Cortex of kidney (tissue), 1 donor: ENCODE measurements around the gene RPL35.

ENCODE experiments used
- DNase-seq: peaks from one replicate; lab custom pipeline; 2025; lab: John Stamatoyannopoulos, UW

Gene RPL35

DNA sequence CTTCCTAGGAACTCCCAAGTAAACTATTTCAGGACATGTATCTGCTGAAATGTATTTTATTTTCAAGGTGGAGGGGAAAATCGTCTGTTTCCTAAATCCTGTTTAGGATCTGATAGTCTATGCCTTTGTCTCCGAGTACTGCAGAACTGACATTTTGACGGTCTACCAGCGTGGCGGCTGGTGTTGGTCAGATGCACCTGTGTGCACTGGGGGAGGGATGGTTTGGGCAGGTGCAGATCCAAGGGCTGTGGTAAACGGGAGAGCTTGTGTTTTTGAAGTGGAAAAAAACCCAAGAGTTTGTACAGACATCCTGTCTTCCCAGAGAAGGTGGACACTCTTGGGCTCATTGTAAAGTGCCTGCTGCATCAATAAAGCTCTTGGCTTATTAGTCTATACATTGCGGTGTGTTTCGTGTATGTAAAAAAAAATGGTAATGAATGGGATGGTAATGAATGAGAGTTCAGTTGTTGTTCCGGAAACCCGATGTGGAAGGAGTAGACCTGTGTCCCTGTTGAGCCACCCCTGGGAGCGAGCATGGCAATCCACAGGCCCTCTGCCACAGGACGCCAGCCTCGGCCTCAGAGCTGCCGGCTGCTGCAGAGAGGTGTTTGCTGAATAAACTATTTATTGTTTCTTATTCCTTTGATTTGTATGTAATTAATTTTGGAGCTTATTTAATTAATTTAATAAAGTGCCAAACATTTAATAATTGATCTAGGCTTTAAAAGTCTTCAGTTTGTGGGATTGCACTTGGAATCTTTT, 15.4 kb upstream of the RPL35 start:
- DNase-seq: no peak

DNA sequence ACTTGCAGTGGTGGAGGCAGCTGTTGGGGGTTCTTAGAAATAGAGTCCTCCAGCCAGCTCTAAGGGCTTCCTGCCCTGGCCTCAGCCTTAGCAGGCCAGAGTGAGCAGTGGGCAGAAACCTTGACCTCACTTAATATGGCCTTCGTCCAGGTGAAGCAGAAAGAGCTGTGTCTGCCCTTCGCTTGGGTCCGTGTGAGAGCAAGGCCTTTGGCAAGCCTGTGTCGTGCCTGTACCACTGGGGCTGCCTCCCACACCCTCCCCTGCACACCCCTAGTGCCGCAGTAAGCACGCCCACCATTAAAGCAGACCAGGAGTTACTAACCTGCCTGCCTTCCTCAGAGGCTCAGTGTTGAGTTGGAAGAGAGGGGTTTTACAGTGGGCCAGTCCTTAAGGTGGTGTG, 13.7 kb upstream of the RPL35 start:
- DNase-seq: no peak

GRCh38 chr9:124873664-124874063, 11.9 kb upstream of the RPL35 start:
- no peak for DNase-seq

- DNase-seq: no peak
Observed at GRCh38 chr9:124871156-124871561, 9.4 kb upstream of the RPL35 start.

GRCh38 chr9:124870723-124871122, 9.0 kb upstream of the RPL35 start:
- DNase-seq: no peak

- no peak for DNase-seq
Observed at GRCh38 chr9:124869986-124870560, 8.3 kb upstream of the RPL35 start.

- DNase-seq: no peak
Observed at GRCh38 chr9:124869466-124869985, 7.8 kb upstream of the RPL35 start.

GRCh38 chr9:124868511-124869465, 7.0 kb upstream of the RPL35 start:
- peak; percentile 56 for DNase-seq

GRCh38 chr9:124863371-124863871, 1.7 kb upstream of the RPL35 start:
- DNase-seq: no peak

GRCh38 chr9:124860582-124861341, 995 bp downstream of the RPL35 start:
- DNase-seq: no peak

DNA sequence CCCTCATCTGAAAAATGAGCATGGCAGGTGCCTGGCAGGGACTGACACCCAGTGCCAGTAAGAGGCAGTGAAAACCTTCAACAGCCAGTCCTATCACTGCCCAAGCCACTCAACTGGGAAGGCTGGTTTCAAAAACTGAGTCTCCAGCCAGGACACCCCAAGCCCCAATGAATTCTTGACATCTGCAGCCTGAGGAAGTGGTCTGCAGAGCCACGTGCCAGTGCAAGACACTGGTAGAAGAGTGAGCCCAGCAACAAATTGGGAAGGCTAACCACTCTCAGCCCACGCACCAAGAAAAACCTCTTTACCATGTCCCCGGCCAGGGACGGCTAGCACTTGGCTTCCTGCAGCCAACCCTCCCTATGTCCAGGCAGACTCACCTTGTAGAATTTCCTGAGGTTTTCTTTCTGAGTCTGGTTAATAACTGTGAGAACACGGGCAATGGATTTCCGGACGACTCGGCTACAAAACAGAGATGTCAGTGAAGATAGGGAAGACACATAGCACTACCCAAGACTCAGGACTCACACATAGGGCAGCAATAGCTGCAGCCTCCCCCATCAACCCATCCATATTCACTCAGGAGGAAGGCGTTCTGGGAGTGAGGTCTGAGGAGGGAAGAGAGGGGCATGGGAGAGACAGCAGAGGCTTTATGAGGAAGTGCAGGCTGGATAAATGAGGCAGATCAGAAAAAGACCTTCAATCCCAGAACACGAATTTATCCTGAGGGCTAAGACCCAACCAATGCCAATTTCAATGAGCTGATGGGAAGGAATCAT, 1.8 kb downstream of the RPL35 start:
- no peak for DNase-seq

- no peak for DNase-seq
Observed at GRCh38 chr9:124858330-124859046, 3.3 kb downstream of the RPL35 start.

DNA sequence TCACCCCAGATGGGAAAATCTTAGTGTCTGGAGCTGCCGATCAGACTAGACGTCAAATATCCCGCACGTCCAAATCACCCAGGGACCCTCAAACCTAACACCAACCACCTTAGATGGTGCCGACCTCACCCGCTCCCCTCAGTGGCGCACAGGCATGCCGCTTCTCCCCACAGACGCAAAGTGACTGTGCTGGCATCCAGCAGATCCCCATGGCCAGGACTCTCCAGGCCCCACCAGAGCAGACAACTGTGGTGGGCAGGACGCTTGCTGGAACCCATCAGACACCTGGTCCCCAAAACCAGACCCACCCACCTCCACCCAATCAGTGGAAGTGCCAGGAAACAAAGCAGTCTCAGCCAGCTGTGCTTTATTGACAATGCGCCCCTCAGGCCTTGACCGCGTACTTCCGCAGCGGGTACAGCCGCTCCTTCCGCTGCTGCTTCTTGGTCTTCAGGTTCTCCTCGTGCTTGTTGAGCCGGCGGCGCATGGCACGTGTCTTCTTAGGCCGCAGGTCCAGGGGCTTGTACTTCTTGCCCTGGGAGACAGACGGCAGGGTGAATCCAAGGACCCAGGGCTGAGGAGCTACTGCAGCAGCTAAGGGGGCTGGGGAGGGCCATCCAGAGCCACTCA, 4.1 kb downstream of the RPL35 start:
- DNase-seq: no peak

GRCh38 chr9:124855944-124856765, 5.6 kb downstream of the RPL35 start:
- no peak for DNase-seq

DNA sequence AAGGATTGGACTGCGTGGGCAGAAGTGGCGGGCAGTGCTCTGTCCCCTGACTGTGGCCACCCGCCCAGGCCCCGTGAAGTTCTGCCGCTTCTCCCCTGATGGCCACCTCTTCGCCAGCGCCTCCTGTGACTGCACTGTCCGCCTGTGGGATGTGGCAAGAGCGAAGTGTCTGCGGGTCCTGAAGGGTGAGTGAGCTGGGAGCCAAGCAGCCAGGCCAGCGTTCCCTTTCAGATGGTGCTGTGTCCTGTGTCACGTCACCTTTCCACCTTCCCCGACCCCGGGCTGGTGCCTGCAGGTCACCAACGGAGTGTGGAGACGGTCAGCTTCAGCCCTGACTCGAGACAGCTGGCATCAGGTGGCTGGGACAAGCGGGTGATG, 6.2 kb downstream of the RPL35 start:
- no peak for DNase-seq

GRCh38 chr9:124854822-124855221, 6.9 kb downstream of the RPL35 start:
- DNase-seq: no peak

DNA sequence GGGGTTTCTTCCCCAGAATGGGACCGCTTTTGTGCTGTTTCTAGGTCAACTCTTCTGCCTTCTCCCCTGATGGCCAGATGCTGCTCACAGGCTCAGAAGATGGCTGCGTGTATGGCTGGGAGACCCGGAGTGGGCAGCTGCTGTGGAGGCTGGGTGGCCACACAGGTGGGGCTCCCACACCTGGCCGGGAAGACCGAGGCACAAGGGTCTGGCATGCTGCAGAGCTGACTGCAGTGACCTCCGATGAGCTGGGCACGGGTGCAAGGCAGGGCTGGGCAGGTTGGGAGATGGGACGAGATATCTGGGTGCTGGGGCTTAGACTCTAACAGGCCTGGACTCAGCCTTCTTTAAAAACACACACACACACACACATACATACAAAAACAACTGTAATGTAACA, 7.6 kb downstream of the RPL35 start:
- DNase-seq: no peak

- no peak for DNase-seq
Observed at GRCh38 chr9:124853605-124854143, 8.1 kb downstream of the RPL35 start.
